Activated CD8-positive, alpha-beta T cell treated with anti-CD3 and anti-CD28 coated beads for 36 hours (primary cell): Measurements from ENCODE around the gene CSRP2. TPM values are rescaled to one million over a fixed set of nuclear protein-coding genes. Genes with fewer than 3 reads are reported as not detected.

ENCODE experiments used
- ATAC-seq: fragments of 200-7000 bp; cut with Tn5 transposase; one replicate; pipeline ENCODE4 v1.10.0; 2021; ENCODE audit warnings: mild to moderate bottlenecking, moderate library complexity
- CTCF ChIA-PET: fragments of 350-600 bp; sonication (Branson Sonifier 250); formaldehyde crosslinking; loops from one replicate; lab custom pipeline; 2021; ENCODE audit warnings: antibody characterized with exemption; lab: Charles Lee
- POLR2A ChIA-PET: fragments of 350-600 bp; sonication (Branson Sonifier 250); formaldehyde crosslinking; loops from one replicate; lab custom pipeline; 2021; ENCODE audit warnings: antibody characterized with exemption; lab: Charles Lee
- DNase-seq: peaks from one replicate; pipeline ENCODE4 v3.0.0-alpha.2; 2020
- H3K27ac Mint-ChIP-seq: one replicate; pipeline ENCODE4 v1.8.0; 2021; ENCODE audit warnings: mild to moderate bottlenecking, mixed read lengths
- H3K27me3 Mint-ChIP-seq: one replicate; pipeline ENCODE4 v1.8.0; 2021; ENCODE audit warnings: mixed read lengths
- H3K36me3 Mint-ChIP-seq: one replicate; pipeline ENCODE4 v1.8.0; 2021; ENCODE audit warnings: low read depth, mixed read lengths
- H3K4me1 Mint-ChIP-seq: one replicate; pipeline ENCODE4 v1.8.0; 2021; ENCODE audit warnings: low read depth, mixed read lengths
- H3K4me3 Mint-ChIP-seq: one replicate; pipeline ENCODE4 v1.8.0; 2021; ENCODE audit warnings: mild to moderate bottlenecking, moderate library complexity, mixed read lengths
- H3K9me3 Mint-ChIP-seq: one replicate; pipeline ENCODE4 v1.8.0; 2021; ENCODE audit warnings: mixed read lengths
- CTCF ChIP-seq: fragments of 200-600 bp; IDR thresholded peaks from one replicate; pipeline ENCODE4 v1.8.0; 2022; ENCODE audit warnings: antibody characterized with exemption, mild to moderate bottlenecking
- intact Hi-C: fragments of 100-400 bp; cut with micrococcal nuclease; formaldehyde crosslinking; loops from one replicate; pipeline ENCODE4 v1.10.0; 2022
- total RNA-seq, 2 experiments: library from RNA; stranded (reverse); gene quantifications; one replicate each; pipeline ENCODE4 v1.2.3, GENCODE V29; 2021

CSRP2 gene
- total RNA-seq, 2 experiments from 2014 or later, result 1.2 to 1.8 TPM

DNA sequence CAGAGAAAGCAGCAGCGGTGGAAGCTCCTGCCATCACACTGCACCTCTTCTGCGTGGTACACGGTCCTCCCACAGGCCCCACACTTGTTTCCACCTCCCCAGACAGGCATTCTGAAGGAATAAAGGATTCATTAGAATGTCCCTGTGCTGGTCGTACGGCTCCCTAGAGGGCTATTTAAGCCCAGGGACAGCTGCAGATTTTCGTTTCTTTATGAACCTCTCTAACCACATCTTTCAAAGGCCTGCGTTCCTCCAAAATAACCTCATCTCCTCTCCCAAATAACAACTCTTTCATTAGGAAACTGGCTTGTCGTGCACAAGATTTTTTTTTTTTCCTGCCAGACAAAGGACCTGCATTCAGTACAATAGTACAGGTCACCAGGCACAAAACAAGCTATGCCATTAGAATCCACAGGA is 12.7 kb downstream of the CSRP2 start:
- ATAC-seq (no peak), DNase-seq (no peak)
- no peak overlapping the region for H3K27ac Mint-ChIP-seq
- intact Hi-C loops, result no loop called here
- CTCF ChIA-PET, result no interaction called here
- H3K9me3 Mint-ChIP-seq, result no peaks in the 10 kb centered on the region
- H3K4me1 Mint-ChIP-seq, result no peaks in the 10 kb centered on the region
- H3K4me3 Mint-ChIP-seq, result no peak overlapping the region
- H3K27me3 Mint-ChIP-seq, result peaks cover 13% of the 10 kb centered on the region
- H3K36me3 Mint-ChIP-seq, result no peaks in the 10 kb centered on the region
- POLR2A ChIA-PET, result no interaction called here
- TF ChIP-seq CTCF, result no peak

DNA sequence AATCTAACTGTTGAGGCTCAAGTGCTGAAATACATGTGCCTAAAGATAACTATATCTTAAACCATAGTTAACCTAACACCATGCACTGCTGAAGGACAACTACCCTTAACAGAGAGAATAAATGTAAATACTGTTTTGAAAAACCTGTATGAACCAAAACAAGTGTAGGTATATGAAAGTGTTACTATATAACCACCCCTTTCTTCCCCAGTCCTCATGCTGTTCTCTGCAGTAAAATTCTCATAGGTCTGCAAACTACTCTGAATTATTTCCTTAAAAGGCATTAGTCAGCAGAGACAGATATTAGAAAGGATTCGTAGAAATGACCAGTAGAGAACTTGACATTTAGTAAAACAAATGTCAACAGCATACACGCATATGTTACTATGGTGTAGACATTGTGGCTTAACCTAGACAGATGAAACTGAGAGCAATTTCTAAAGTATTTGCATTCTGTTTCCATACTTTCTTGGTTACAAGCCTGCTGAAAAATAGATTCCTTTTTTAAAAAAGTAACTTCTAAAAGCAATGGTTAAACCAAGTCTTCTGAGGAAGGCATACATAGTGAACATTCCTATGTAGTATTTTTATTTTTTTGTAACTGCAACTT is 13.9 kb downstream of the CSRP2 start:
- Mint-ChIP-seq H3K27me3 (peaks cover 9% of the 10 kb centered on the region), H3K9me3 (no peaks in the 10 kb centered on the region), H3K36me3 (no peaks in the 10 kb centered on the region), H3K27ac (no peak overlapping the region), H3K4me1 (no peaks in the 10 kb centered on the region), H3K4me3 (no peak overlapping the region)
- CTCF ChIA-PET, result no interaction called here
- intact Hi-C loops, result no loop called here
- no peak for TF ChIP-seq CTCF
- no peak for ATAC-seq
- POLR2A ChIA-PET, result no interaction called here
- no peak for DNase-seq

DNA sequence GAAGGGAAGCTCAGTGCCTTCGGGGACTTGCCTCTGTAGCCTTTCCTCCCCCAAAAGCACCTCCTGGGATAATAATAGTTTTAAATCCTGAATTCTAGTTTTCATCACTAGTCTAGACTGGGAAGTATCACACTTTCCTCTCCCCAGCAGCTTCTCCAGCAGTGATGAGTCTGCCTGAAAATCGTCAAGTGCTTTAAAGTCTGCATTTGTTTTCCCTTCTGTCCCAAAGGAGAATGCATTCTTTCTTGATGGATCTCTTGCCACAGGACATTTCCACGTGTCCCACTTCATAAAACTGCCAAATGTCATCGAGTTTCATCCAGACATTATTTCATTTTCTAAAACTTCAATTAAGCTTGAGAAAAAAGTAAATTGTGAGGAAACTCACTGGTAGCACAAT is 15.0 kb downstream of the CSRP2 start:
- ChIA-PET CTCF (no interaction called here), POLR2A (no interaction called here)
- H3K9me3 Mint-ChIP-seq, result no peaks in the 10 kb centered on the region
- no peaks in the 10 kb centered on the region for H3K4me1 Mint-ChIP-seq
- DNase-seq, result no peak
- no peak overlapping the region for H3K4me3 Mint-ChIP-seq
- TF ChIP-seq CTCF, result no peak
- intact Hi-C loops, result no loop called here
- no peak overlapping the region for H3K27ac Mint-ChIP-seq
- H3K27me3 Mint-ChIP-seq, result peaks cover 9% of the 10 kb centered on the region
- no peak for ATAC-seq
- no peaks in the 10 kb centered on the region for H3K36me3 Mint-ChIP-seq

GRCh38 chr12:76863005-76863670 is 15.7 kb downstream of the CSRP2 start:
- Mint-ChIP-seq H3K36me3 (no peaks in the 10 kb centered on the region), H3K27ac (no peak overlapping the region), H3K4me3 (no peak overlapping the region), H3K4me1 (no peaks in the 10 kb centered on the region), H3K9me3 (no peaks in the 10 kb centered on the region), H3K27me3 (peaks cover 9% of the 10 kb centered on the region)
- ChIA-PET POLR2A (no interaction called here), CTCF (no interaction called here)
- DNase-seq (no peak), ATAC-seq (no peak)
- intact Hi-C loops, result no loop called here
- TF ChIP-seq CTCF, result no peak

DNA sequence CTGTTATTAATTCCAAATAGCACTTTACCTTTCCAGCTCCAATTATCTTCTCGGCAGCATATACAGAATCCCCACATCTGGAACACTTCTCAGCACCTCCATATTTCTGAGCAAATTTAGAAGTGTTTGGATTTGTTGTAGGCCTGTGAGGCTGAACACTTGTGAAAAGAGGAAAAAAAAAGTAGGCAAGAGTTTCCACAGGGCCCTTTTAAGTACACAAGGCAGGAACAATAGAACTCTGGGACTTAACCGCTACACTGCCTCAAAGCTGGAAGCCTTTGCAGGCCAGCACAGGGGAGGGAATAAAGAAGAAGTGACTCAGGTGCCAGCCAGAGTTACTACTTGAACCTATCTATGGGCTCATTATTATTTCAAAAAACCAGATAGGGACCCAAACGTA is 18.6 kb downstream of the CSRP2 start:
- POLR2A ChIA-PET, result no interaction called here
- H3K4me3 Mint-ChIP-seq, result no peak overlapping the region
- no peak overlapping the region for H3K27ac Mint-ChIP-seq
- TF ChIP-seq CTCF, result no peak
- intact Hi-C loops, result no loop called here
- peaks cover 2% of the 10 kb centered on the region for H3K27me3 Mint-ChIP-seq
- CTCF ChIA-PET, result no interaction called here
- DNase-seq, result no peak
- ATAC-seq, result no peak
- H3K36me3 Mint-ChIP-seq, result peaks cover 4% of the 10 kb centered on the region
- H3K4me1 Mint-ChIP-seq, result no peaks in the 10 kb centered on the region
- H3K9me3 Mint-ChIP-seq, result peaks cover 9% of the 10 kb centered on the region
